ENCODE data around the gene CTIF.

DNA sequence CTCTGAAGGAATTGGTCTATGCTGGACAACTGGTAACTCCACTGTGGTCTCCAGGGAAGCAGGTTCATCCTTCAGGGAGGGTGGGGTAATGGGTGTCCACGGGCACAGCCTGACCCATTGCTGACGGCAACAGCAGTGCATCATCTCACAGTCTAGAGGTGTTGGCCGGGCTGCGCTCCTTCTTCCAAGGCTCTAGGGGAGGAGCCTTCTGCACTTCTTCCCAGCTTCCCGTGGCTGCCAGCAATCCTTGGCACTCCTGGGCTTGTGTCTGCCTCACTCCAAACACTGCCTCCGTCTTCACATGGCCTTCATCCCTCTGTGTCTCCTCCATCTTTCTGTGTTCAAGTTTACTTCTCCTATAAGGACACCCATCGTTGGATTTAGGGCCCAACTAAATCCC lies 166.2 kb downstream of the CTIF start:
- TF ChIP-seq, protein P1, sequence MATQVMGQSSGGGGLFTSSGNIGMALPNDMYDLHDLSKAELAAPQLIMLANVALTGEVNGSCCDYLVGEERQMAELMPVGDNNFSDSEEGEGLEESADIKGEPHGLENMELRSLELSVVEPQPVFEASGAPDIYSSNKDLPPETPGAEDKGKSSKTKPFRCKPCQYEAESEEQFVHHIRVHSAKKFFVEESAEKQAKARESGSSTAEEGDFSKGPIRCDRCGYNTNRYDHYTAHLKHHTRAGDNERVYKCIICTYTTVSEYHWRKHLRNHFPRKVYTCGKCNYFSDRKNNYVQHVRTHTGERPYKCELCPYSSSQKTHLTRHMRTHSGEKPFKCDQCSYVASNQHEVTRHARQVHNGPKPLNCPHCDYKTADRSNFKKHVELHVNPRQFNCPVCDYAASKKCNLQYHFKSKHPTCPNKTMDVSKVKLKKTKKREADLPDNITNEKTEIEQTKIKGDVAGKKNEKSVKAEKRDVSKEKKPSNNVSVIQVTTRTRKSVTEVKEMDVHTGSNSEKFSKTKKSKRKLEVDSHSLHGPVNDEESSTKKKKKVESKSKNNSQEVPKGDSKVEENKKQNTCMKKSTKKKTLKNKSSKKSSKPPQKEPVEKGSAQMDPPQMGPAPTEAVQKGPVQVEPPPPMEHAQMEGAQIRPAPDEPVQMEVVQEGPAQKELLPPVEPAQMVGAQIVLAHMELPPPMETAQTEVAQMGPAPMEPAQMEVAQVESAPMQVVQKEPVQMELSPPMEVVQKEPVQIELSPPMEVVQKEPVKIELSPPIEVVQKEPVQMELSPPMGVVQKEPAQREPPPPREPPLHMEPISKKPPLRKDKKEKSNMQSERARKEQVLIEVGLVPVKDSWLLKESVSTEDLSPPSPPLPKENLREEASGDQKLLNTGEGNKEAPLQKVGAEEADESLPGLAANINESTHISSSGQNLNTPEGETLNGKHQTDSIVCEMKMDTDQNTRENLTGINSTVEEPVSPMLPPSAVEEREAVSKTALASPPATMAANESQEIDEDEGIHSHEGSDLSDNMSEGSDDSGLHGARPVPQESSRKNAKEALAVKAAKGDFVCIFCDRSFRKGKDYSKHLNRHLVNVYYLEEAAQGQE (IDR thresholded peaks at IDR 0.05; ENCODE audit: unreplicated experiment): no peak
- TF ChIP-seq, protein P2, sequence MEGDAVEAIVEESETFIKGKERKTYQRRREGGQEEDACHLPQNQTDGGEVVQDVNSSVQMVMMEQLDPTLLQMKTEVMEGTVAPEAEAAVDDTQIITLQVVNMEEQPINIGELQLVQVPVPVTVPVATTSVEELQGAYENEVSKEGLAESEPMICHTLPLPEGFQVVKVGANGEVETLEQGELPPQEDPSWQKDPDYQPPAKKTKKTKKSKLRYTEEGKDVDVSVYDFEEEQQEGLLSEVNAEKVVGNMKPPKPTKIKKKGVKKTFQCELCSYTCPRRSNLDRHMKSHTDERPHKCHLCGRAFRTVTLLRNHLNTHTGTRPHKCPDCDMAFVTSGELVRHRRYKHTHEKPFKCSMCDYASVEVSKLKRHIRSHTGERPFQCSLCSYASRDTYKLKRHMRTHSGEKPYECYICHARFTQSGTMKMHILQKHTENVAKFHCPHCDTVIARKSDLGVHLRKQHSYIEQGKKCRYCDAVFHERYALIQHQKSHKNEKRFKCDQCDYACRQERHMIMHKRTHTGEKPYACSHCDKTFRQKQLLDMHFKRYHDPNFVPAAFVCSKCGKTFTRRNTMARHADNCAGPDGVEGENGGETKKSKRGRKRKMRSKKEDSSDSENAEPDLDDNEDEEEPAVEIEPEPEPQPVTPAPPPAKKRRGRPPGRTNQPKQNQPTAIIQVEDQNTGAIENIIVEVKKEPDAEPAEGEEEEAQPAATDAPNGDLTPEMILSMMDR (conservative IDR thresholded peaks at IDR 0.05; ENCODE audit: low read depth in 2 of 2): no peak
- TF ChIP-seq POLR2AphosphoS5 (IDR thresholded peaks at IDR 0.05; ENCODE audit: low read depth) (no peak), EZH2phosphoT487 (IDR thresholded peaks at IDR 0.05; ENCODE audit: unreplicated experiment) (no peak), CREB1 (CRISPR knock-in tag; IDR thresholded peaks at IDR 0.05; ENCODE audit: low read depth) (no peak), EZH2 (IDR thresholded peaks at IDR 0.05; ENCODE audit: low read depth, unreplicated experiment) (no peak), NANOG (IDR thresholded peaks at IDR 0.05; ENCODE audit: borderline replicate concordance) (no peak)
- TF ChIP-seq, protein P3, sequence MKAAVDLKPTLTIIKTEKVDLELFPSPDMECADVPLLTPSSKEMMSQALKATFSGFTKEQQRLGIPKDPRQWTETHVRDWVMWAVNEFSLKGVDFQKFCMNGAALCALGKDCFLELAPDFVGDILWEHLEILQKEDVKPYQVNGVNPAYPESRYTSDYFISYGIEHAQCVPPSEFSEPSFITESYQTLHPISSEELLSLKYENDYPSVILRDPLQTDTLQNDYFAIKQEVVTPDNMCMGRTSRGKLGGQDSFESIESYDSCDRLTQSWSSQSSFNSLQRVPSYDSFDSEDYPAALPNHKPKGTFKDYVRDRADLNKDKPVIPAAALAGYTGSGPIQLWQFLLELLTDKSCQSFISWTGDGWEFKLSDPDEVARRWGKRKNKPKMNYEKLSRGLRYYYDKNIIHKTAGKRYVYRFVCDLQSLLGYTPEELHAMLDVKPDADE (IDR thresholded peaks at IDR 0.05): no peak
